Stimulated activated CD4-positive, alpha-beta T cell treated with anti-CD3 and anti-CD28 coated beads, Interleukin-4, amount 100 ng/mL, for 24 hours (primary cell): ENCODE measurements around the gene MACROD2.

ENCODE experiments used
- DNase-seq: peaks from one replicate; pipeline ENCODE4 v3.0.0-alpha.2; 2020

The MACROD2 gene

DNA sequence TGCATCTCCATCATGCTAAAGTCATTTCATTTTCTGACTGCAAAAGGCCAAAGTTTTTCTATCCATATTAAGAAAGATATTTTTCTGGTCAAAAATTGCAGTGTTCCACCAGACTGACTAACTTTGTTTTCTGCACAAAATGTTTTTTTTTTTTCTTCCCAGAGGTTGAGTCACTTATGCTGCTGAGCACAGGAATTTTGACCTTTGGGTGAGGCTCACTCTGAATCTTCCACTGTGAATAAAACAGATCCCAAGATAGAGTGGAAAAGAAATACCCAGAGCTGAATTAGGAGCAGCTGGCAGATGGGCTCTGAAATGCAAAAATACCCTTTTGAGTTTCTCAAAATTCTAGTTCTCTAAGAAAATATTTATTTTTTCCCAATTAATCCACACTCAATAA, 1581.1 kb downstream of the MACROD2 start:
- DNase-seq = no peak

DNA sequence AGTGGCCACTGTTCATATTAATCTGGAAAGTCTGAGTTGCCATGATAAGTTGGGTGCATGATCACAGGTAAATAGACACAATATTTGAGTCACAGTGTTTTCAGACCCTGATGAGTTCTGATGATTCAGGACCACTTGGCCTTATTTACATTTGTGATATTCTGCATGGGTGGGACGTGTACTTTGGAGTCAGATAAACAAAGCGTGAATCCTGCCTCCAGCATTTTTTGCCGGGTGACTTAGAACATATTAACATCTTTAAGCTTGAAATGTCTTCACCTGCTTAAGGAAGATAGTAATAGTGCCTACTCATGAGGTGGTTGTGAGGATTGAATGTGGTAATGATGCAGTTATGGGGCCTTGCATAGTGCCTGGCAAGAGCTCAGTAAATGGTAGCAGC, 1582.8 kb downstream of the MACROD2 start:
- no peak for DNase-seq

DNA sequence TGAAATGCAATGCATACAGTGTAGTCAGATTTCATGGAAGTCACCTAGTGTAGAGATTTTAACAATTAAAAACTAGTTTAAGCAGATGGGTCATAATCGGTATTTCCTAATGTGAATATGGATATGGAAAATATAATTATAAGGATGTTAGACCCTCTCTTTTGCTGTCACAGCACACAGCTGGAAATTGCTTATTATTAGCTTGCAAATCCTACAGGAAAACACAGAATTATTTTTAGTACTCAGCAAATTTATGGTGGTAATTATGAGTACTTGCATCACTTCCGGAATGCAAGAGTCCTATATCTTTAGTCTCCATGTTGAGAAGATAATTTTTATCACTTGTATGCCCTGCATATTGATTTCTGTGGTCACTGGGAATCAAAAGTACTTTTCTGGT, 1584.4 kb downstream of the MACROD2 start:
- DNase-seq = no peak

DNA sequence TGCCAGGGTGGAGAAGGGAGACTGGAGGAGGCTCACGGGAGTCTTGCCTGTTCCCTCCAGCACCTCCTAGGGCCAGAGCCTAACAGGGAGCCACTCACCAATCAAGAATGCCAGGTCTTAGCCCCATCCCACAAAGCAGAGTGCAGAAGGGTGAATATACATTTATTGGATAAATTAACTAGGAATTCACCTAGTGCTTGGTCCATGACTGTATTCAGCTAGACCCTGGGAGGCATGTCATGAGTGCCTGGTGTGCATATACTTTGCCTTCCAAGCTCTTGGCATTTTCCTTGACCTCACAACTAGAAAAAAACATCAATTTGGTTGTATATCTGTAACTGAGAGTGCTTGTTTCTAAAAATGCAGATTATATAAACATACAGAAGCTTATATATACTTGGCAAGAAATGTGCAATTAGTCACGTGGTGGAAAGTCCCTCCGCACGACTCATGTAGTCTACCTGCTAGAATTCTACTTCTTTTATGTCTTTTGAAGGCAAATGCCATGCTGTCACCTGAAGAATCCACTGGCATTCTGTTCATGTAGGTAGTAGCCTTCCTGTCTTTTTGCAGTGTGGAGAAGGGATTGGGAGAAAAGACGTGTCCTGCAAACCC, 1586.9 kb downstream of the MACROD2 start:
- no peak for DNase-seq

DNA sequence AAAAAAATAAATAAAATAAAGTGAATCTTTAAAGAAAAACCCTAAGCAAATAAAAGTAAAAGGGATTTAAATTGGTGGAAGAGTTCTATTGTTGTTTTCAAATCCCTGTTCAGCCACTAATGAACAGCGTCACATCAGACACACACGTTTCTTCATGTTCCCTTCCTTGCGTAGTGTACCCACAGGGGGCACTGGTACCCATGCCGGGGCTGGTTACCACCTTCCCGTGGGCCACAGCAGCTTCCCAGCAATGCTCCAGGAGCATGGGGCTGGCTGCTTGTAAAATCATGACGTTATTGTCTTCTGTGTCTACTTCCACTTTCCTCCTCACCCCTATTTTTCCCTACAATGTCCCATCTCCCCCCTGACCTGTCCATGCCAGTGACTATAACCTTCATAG, 1589.2 kb downstream of the MACROD2 start:
- DNase-seq = no peak

DNA sequence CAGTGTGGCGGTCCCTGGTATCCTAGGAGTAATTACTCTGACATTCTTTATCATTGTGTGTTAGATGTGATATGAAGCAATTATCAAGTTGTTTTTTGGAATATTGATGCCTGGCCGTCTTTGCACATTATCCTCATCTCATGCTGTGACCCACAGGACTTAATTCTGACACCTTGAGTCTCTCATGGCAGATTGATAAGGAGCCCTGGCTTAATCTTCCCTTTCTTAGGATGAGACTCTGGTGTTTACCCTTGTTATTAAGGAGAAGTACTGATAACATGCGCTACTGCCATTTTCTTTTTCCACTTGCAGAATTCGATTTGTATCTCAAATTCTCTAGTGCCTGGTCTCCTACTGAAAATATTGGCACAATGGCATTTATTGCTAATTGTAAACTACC, 1597.8 kb downstream of the MACROD2 start:
- no peak for DNase-seq

DNA sequence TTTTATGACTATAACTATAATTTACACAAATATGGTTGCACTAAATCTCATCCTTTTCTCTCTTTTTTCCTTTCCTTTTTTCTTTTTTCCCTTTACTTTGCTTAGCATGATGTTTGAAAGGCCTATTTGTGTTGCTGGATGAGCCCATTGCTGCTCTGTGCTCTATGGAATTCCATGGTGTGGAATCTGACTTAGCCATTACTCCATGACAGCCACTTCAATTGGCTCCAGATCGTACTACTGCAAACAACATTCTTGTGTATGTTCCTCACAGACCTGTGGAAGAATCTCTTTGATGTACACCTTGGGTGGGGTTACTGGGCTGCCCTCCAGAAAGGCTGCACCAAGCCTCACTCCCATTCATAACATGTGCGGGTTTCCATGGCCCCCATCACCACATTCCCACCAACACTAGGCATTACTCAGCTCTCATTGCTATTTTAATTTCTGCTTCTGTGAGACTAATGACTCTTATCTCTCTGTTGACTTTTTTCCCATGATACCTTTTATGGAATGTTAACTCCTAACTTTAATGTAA, 1598.9 kb downstream of the MACROD2 start:
- DNase-seq = no peak

DNA sequence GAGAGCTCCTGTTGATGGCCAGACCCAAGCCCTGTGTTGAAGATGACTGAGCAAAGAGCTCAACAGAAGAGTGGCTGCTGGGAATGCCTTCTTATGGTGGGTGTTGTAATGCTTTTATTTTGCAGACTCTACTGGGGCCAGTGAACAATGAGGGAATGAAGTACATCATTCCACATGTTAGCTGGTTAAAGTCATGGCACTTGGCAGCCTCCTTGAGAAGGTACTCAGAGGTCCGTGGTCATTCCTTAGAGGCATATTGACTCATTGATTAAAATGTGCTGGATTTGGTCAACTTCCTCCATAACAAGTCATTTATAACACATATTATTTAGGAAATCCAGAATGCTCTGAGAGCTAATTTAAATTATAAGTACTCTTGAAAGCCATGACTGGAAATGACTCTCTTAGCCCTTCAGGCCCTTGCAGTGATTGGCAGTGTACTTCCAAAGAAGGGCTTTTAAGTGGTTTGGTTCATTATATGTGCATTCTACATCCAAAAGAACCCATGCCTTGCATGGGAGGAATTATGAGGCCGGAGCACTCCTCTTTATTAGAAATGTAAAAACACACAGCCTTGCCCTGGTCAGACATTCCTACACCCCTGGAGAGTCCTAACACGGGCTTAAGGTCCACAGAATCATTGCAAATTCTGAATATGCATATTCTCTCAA, 1601.0 kb downstream of the MACROD2 start:
- DNase-seq = no peak

DNA sequence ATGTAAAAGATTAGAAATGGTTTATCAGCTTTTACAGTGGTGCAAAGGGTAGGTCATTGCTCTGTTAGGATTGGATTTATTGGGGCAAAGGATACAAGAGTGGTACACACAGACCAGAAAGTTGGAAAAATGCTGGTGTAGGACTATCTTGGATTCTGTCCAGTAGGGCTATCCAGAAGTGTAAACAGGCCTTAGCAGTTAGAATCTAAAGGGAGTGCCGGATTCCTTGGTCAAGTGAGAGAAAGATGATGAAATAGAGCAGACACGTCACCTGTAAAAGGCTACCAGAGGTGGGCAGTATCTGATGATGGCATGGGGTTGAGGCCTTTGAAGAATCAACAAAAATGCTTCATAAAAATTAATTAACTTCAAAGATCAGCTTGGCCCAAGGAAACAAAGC, 1602.0 kb downstream of the MACROD2 start:
- no peak for DNase-seq

DNA sequence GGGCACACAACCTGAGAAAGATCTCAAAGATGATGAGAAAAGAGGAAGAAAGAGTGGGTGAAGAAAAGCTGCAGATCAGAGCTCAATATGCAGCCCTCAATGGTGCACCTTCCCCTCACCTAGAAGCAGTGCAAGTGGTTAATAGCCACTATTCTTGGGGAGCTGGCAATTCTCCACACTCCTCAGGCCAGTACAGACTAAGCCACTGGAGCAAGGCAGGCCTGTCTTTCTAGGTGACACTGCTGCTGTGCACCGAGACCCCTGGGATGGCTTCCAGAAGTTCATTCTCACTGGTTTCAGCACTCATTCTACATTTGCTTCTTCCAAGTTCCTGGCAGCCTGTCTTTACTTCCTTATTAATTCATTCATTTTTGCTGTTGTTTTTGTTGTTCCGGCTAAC, 1604.6 kb downstream of the MACROD2 start:
- no peak for DNase-seq

DNA sequence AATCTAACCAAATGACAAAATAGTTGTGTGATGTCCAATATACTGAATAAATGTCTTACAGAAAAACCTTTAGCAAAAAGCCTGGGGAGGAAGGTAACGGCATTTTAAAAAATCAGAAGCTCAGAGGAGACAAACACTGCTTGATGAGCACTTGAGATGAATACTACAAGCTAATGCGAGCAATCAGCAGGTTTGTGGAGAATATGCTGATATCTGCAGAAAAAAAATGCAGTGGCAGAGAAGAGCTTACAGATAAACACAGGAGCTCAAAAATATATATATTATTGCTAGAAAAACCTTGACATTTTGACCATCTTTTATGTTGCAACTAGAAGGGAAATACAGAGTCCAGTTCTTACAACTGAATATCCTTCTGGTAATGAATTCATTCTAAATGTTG, 1605.2 kb downstream of the MACROD2 start:
- no peak for DNase-seq

DNA sequence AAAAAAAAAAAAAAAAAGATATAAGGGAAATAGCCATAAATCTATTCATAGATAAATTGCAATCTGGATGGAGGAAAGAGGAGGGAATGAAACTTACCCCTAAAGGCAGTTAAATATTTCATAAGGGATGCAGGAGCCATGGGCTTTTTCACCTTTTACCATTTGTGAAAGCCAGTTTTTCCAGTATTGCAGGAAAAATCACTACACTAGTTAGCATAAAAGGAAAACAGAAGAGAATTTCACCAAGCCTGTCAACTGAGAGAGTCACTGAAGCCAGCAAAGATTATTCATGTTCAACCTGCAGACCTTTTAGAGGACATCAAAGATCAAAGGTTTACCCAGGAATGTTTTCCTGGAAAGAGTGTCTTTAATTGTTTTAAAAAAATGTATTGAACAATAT, 1608.2 kb downstream of the MACROD2 start:
- no peak for DNase-seq

DNA sequence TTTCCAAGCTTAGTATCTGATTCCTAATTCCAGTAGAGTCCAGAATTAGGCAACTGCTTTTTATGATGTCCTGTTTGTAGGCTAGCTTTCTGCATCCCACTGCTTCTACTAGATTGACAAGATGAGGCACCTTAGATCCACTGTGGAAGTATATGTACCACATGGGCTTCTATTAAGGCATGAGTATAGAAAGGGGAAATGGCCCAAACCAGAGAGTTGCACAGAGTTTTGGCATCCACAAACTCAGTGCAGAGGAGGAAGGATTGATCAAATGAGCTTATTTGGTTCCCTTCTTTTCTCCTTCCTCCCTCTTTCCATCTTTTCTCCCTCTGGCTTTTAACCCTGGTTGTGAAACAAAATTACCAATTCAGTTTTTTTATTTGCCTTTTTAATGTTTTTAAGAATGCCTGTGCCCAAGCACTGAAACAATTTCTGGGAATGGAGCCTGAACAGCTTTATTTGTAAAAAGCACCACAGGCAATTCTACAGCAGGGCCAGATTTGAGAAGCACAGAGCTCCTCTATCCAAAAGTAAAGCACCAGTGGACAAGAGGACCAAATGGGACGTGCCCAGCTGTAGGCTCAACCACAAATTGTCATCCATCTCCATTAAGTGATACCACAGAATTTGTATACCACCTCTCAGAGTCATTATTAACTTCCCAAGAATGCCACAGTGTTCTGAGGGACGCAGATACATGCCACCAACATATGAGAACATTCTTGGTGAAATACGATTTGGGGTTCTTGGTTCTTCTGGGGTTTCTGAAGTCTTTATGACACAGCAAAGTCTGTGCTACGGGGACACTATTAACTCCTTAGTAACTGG, 1608.9 kb downstream of the MACROD2 start:
- DNase-seq = no peak

DNA sequence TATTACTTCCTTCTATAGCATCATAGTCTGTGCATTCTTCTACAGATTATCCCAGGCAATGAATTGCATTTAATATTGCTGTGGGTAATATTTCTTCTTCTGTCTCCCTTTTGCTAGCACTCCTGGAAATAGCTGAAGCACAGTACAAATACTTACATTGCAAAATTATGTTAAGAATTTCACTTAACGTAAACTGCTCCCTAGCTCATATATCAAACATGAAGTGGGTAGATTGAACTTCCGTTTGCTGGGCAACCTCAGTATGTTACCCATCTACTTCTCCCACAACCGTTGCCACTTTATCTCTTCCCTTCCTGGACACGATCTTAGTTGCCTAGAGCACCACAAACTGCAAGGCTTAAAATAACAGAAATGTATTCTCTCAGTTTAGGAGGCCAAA, 1614.6 kb downstream of the MACROD2 start:
- DNase-seq = no peak

DNA sequence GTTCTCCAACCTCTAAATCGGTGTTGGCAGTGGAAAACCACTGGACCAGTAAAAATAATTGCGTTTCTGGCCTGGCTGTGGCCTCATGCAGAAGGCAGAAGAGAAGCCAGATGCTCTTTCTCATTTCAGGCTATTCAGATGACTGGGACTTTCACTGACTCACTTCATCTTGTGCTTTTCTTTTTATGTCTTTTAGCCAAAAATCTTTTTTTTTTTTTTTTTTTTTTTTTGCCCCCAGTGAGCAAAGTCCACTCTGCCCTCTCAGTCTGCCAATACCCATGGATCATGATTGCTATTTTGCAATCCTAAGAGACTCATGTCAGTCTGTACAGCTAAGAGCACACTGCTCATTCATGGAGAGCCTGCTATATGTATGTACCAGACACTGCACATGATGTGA, 1615.5 kb downstream of the MACROD2 start:
- DNase-seq = no peak

DNA sequence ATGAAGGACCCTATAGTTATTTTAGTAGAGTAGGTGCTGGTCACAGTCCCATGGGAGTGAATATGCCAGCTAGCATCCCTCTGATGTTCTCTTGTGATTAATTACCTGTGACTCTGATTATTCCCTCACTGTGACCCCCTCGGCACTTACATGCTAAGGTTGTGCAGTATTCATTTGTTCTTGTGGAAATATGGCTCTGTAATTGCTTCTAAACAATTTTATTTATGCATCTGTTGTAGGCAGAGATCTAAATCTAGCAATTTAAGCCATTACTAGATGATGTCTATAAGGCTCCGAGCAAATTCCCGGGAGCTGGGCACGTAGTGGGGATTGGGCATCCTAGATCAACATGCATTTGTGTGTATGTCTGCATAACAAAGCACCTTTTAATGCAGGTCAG, 1616.2 kb downstream of the MACROD2 start:
- no peak for DNase-seq

DNA sequence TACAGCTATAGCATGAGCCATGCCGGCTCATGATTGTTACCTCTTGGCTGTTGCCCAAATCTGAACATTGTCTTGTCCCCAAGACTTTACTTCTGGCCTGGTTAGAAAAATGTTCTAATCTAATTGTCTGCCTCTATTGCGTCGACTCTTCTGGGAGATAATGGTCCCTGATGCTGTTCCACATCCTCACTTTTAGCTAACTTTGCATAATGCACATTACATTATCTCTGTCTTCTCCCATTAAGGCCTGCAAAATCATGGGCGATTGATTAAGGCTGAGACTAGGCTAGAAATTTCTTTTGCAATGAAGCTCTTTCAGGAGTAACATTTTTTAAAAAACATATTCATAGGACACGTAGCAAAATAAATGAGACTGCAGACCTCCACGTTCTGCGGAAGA, 1616.9 kb downstream of the MACROD2 start:
- DNase-seq = no peak

DNA sequence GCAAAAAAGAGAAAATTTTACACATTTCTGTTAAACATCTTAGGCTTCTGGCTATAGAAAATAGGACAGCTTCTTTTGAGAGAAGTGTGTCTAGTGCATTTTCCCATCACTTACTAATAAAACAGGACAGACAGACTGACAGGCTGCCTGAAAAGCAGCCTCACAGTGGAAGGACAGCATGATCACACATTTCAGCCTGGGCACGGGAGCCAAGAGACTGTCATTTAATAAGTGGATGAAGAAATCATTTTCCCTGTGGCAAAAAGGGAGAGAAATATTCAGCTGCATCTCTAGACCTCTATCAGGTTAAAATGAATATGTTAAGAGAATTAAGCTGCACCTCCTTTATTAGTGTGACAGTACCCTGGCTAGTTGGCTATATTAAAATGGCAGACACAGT, 1617.5 kb downstream of the MACROD2 start:
- DNase-seq = no peak

DNA sequence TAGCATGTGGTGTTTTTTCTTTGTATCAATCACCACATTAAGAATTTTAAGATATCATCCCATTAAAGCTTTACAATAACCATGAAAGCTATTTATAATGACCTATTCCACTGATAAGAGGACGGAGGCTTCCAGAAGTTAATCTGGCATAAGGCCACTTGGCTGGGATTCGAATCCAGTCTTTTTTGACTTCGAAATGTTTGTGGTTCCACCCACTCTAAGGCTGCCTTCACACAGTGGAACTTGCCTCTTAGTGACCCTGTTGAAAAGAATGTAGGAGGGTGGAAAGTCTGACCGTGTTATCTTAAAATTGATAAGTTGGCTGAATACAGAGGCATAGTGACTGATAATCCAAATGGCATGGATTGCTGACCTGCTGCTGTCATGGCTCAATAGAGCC, 1618.2 kb downstream of the MACROD2 start:
- DNase-seq = no peak

DNA sequence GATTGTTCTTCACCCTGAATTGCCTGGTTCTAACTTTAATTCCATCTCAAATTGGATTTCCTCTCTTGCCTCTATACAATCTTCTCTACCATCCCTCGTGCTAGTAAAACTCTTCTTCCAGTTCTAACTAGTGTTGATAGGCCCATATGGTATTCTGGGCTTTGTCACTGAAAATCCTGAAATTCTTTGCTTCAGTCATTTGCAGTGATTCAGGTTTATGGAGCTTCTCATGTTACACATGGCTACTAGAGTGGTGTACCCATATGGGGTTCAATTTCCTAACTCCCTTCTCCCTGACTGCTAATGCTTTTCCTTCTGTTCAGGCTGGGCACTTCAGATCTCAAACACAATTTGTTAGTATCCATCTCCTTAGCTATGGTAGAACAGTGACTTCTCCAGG, 1621.3 kb downstream of the MACROD2 start:
- no peak for DNase-seq

DNA sequence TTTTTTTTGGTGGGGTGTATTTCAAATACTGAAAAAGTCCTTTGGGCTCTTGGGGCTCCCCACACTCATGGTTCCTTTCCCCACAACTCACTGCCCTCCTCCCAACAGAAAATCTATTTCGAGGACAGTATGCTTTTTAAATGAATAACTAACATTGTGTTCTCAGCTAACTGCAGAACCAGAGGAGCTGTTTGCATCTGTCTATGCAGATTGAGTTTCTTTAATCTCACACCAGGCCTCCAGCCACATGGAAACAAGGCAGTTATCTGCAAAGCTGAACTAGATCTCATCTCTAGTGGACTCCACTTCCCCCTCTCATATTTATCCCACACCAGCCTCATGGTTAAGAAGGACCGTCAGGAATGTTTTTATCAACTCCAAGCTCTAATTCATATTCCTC, 1622.8 kb downstream of the MACROD2 start:
- DNase-seq = no peak

DNA sequence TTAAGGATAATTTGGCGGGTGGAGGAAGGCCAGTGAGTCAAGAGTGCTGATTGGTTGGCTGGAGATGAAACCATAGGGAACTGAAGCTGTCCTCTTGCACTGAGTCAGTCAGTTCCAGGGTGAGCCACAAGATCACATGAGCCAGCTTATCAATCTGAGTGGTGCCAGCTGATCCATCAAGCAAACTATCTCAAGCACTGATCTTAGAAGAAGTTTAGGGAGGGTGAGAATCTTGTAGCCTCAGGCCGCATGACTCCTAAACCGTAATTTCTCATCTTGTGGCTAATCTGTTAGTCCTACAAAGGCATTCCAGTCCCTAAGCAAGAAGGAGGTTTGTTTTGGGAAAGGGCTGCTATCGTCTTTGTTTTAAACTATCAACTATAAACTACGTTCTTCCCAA, 1623.6 kb downstream of the MACROD2 start:
- DNase-seq = no peak

DNA sequence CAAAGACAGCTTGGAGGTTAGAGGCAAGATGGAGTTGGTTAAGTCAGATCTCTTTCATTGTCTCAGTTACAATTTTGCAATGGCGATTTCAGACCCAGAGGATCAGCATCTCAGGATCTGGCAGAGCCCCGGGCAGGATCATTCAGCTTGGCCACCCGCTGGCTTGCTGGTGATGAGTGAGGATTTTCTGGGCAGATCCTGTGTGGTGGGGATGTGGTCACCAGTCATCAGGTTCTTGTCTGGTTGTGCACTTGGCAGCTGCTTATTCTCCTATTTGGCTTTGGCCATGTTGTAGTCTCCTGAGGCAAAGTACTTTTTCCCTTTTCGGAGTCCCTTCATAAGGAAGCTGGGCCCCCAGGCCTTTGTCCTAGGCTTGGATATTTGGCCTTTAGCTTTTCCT, 1624.0 kb downstream of the MACROD2 start:
- DNase-seq = no peak

DNA sequence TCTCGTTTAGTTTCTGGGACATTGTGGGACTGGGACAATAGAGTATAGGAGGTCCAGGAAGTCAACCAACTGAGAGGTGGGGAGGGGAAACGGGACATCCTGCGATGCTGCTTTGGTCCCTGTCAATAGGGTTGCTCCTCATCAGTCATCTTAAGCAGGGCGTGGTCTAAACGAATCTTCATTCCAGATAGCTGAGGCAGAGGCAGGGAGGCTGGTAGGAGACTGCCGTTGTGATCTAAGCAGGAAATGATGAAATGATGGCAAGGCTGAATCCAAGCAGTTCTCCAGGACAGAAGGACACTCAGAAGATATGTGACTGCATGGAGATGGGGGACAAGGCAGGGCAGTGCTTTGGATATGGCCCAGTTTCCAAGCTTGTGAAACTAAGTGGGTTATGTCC, 1624.5 kb downstream of the MACROD2 start:
- no peak for DNase-seq
